Gastroesophageal sphincter (tissue), 3 donors: Measurements from ENCODE around the gene SNX6.

ENCODE experiments used
- CTCF ChIP-seq, 4 experiments: fragments of 200-600 bp in 2 of 4; fragments of 450-650 bp in 2 of 4; sonication (generic) in 1 of 4; IDR thresholded peaks; one replicate each; pipeline ENCODE4 v1.5.1; 2017 to 2019; ENCODE audit warnings: antibody characterized with exemption in 4 of 4, mild to moderate bottlenecking in 2 of 4, moderate library complexity in 2 of 4
- EP300 ChIP-seq: sonication (generic); formaldehyde crosslinking; IDR thresholded peaks from one replicate; pipeline ENCODE4 v1.6.1; 2017; ENCODE audit warnings: antibody characterized with exemption, mild to moderate bottlenecking
- POLR2A ChIP-seq, 2 donors: fragments of 450-650 bp; IDR thresholded peaks; one replicate each; pipeline ENCODE4 v1.6.1; 2017; ENCODE audit warnings: antibody characterized with exemption in 2 of 2, mild to moderate bottlenecking in 2 of 2, moderate library complexity in 1 of 2
- POLR2AphosphoS5 ChIP-seq: sonication (generic); formaldehyde crosslinking; IDR thresholded peaks from one replicate; pipeline ENCODE4 v1.6.1; 2017; ENCODE audit warnings: antibody characterized with exemption

DNA sequence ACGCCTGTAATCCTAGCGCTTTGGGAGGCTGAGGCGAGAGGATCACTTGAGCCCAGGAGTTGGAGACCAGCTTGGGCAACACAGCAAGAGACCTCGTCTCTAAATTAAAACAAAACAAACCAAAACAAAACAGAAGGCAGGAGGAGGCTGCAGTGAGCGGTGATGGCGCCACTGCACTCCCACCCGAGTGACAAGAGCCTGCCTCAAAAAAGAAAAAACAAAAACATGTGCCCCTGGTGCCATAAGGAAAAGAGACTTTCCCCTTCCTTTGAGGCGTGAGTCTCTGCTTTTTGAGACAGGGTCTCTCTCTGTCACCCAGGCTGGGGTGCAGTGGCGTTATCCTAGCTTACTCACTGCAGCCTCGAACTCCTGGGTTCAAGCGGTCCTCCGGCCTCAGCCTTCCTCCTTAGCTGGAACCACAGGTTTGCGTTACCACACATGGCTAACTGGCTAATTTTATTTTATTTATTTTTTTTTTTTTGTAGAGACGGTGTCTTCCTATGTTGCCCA is 81.4 kb downstream of the SNX6 start:
- TF ChIP-seq CTCF (IDR thresholded peaks at IDR 0.05) (no peak), POLR2AphosphoS5 (no peak), POLR2A (IDR thresholded peaks at IDR 0.05) (no peak), EP300 (no peak)
